ENCODE measurements around the gene MAB21L3.
A peak's percentile ranks its signal among the peaks of the same experiment; 100 is the strongest.

Gene MAB21L3

GRCh38 chr1:116166655-116167054, 55.5 kb downstream of the MAB21L3 start:
- no peak for DNase-seq

- no peak for DNase-seq
Observed at GRCh38 chr1:116167625-116168276, 56.6 kb downstream of the MAB21L3 start.

- peak; percentile 34 for DNase-seq
Observed at GRCh38 chr1:116168277-116169032, 57.3 kb downstream of the MAB21L3 start.

- no peak for DNase-seq
Observed at GRCh38 chr1:116169898-116170297, 58.7 kb downstream of the MAB21L3 start.

GRCh38 chr1:116170721-116171589, 59.8 kb downstream of the MAB21L3 start:
- no peak for DNase-seq

GRCh38 chr1:116172666-116173065, 61.5 kb downstream of the MAB21L3 start:
- DNase-seq = no peak

- no peak for DNase-seq
Observed at GRCh38 chr1:116175611-116176010, 64.4 kb downstream of the MAB21L3 start.

GRCh38 chr1:116176306-116176789, 65.1 kb downstream of the MAB21L3 start:
- no peak for DNase-seq

- no peak for DNase-seq
Observed at GRCh38 chr1:116177861-116178260, 66.7 kb downstream of the MAB21L3 start.

GRCh38 chr1:116178837-116179236, 67.6 kb downstream of the MAB21L3 start:
- DNase-seq = no peak

- DNase-seq = no peak
Observed at GRCh38 chr1:116179419-116179818, 68.2 kb downstream of the MAB21L3 start.

- DNase-seq = no peak
Observed at GRCh38 chr1:116179964-116180363, 68.8 kb downstream of the MAB21L3 start.

GRCh38 chr1:116182019-116182714, 71.0 kb downstream of the MAB21L3 start:
- DNase-seq = no peak
